SK-MEL-5 (cell line): ENCODE measurements around the gene GRAMD4. TPM values are rescaled to one million over a fixed set of nuclear protein-coding genes. Genes with fewer than 3 reads are reported as not detected.
"Not testable (repeated sequence)": the region's sequence is repeated elsewhere in the genome, so short reads cannot be mapped to it uniquely, and the experiment has no call there.

Experiments
- DNase-seq: peaks from one replicate; pipeline ENCODE4 v3.0.0-alpha.2; 2016; ENCODE audit warnings: low read depth, low spot score
- in situ Hi-C: cut with HindIII; loops from 2 replicates; pipeline ENCODE4 v1.10.0; 2016; ENCODE audit warnings: low sequenced_read_pairs, high pct_unique_total_duplicates, low pct_unique_long_range_greater_than_20kb
- total RNA-seq: library from RNA; depleted of rRNA; stranded (reverse); fragments of >200 nt; shearing (Covaris generic); gene quantifications from 2 replicates; pipeline ENCODE4 v1.2.3, GENCODE V29; 2014

GRAMD4 gene
- total RNA-seq, 1 experiment from 2014 or later: 148 TPM

DNA sequence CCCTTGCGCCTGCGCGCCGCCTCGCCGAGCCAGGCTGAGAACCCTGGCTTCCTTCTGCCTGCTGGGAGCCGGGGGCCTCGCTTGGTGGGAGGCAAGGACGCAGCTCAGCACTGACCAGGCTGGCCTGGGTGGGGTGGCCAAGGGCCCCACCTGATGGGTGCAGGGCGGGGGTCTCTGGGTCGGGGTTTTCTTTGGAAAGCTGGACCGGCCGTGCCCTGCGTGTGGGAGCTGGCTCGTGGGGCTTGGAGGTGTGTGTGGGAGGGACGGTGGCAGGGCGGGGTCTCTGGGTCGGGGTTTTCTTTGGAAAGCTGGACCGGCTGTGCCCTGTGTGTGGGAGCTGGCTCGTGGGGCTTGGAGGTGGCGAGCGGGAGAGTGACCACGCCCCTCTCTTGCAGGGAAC lies 6.2 kb downstream of the GRAMD4 start:
- in situ Hi-C loops: no loop called here
- DNase-seq: no peak

- in situ Hi-C loops: no loop called here
- DNase-seq: no peak
Measured at GRCh38 chr22:46626911-46627805, 7.0 kb downstream of the GRAMD4 start.

DNA sequence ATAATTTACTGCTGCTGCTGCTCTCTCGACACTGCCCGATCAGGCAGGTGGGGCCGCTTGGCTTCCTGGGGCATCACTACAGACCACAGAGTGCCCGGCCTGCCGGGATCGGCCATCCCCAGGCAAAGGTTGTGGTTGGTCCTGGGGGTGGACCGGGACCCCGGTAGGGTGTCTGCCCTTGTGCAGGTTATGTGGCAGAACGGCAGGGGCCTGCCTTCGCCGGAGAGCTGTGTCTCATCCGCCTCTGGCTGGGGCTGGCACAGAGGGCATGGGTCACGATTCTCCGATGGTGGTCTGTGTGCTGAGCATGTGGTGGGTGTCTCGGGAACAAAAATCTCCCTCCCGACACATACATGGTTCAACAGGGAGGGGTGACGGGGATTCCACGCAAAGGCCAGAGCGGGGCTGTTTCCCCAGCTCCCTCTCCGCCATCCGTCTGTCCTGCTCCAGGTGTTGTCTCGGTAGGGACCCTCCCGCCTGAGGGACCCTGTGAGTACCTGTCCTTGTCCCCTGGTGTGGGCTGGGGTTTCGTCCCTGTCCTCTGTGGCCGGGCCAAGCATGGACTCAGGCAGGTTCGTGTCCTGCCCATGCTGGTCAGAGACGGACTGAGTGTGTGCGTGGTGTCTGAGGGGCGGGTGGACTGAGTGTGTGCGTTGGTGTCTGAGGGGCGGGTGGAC lies 7.8 kb downstream of the GRAMD4 start:
- in situ Hi-C loops: no loop called here
- DNase-seq: no peak

- in situ Hi-C loops: no loop called here
- DNase-seq: no peak
Measured at GRCh38 chr22:46628756-46629155, 8.6 kb downstream of the GRAMD4 start.

DNA sequence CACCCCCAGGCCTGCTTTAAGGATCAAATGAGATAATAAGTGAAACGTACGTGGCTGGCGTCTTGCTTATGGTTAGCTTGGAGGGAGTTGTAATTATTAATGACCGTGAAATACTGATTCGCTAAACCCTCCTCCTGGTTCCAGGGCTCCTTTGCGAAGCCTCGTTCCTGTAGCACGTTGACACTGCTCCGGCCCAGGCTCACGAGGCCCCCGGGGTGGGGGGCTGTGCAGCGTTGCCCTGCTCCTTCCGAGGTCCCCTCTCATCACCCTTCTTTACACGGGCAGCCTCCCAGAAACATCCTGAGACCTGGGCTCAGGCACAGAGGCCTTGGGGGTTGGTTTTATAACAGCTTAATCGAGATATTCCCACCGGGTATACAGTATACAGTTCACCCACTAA lies 9.1 kb downstream of the GRAMD4 start:
- no peak for DNase-seq
- in situ Hi-C loops: no loop called here

DNA sequence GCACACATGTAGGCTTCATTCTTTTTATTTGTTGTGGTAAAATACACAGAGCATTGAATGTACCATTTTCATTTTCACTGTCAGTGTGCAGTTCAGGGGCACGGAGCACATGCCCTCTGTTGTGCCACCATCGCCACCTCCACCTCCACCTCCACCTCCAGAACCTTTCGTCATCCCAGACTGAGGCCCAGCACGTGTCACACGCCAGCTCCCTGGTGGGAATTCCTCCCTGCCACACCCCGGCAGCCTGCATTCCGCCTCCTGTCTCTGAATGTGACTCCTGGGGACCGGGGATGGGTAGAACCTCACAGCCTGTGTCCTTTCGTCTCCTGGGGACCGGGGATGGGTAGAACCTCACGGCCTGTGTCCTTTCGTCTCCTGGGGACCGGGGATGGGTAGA lies 10.9 kb downstream of the GRAMD4 start:
- in situ Hi-C loops: no loop called here

DNA sequence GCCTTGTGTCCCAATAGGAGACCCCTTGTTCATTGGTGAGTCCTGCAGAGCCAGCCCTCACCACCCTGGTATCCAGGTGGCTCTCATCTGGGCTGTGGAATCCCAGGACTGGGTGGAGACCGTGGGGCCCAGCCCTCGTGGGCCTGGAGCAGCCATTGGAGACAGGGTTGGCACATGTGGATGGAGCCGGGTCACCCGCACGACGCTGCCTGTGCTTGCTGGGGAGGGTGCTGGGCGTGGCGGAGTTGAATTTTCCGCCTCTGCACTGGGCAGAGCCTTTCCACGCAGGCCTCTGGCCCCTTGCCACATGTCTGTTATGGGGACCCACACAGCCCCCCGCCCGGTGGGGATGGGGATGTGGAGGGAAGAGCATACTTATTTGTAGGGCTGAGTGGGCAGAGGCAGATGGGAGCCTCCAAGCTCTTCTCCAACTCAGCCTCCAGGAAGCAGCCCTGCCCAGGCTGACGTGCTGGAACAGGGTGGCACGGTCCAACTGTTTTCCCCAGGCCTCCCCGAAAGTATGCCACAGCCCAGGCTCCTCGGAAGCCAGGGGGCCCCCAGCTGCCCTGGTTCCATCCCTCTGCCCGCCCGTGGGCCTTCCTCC lies 12.6 kb downstream of the GRAMD4 start:
- in situ Hi-C loops: no loop called here

More for the DNA sequence above, 10.9 kb downstream of the GRAMD4 start:
- no peak for DNase-seq

GRCh38 chr22:46633334-46633890 lies 13.2 kb downstream of the GRAMD4 start:
- in situ Hi-C loops: no loop called here
- no peak for DNase-seq

More for the DNA sequence above, 12.6 kb downstream of the GRAMD4 start:
- DNase-seq: no peak

DNA sequence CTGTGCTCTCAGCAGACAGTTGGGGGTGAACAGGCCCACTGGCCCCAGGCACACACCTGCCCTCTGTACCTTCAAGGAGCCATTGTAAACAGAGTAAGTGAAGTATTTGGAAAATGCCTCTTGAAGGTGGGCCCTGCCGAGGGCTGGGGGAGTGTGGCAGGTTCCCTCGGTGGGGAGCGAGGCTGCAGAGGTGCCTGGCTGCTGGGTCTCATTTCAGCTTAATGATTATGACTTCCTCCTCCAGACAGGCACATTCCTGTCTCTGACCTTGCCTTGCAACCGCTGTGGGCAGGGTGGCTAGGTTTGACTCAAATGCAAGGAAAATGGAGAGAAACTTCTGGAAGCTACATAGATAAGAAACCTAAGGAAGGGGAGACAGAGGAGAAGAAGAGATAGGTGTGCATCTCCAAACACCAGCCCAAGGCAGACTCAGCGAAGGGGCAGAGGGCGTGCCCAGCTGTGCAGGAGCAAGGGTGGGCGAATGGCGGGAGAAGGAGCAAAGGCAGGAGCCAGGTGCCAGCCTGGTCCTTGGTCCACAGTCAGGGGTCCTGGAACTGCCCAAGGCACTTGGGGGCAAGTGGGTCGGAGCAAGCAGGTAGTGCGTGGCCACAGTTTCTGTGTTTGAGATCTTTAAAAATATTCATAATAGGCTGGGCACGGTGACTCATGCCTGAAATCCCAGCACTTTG lies 14.0 kb downstream of the GRAMD4 start:
- in situ Hi-C loops: no loop called here
- no peak for DNase-seq

GRCh38 chr22:46634973-46635685 lies 14.9 kb downstream of the GRAMD4 start:
- in situ Hi-C loops, DNase-seq: not testable (repeated sequence)

DNA sequence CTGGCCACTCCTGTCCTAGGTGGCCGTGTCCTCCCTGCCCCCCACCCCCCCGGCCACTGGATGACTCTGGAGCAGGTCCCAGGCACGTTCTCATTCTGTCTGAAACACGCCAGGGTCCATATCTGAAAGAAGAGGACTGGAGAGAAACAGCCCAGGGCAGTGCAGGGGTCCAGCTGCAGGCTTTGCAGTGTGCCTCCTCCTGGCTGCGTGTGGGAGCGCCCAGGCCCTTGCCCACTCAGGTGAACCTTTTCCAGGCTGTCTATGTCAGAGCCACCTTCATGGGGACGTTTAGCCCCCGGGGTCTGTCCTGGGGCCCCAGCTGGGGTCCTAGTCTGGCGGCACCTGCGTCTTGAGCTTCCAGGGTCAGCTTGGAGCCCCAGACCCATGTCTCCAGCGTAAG lies 15.6 kb downstream of the GRAMD4 start:
- in situ Hi-C loops: no loop called here

GRCh38 chr22:46636221-46637002 lies 16.2 kb downstream of the GRAMD4 start:
- no peak for DNase-seq
- in situ Hi-C loops: no loop called here

More for the DNA sequence above, 15.6 kb downstream of the GRAMD4 start:
- no peak for DNase-seq

DNA sequence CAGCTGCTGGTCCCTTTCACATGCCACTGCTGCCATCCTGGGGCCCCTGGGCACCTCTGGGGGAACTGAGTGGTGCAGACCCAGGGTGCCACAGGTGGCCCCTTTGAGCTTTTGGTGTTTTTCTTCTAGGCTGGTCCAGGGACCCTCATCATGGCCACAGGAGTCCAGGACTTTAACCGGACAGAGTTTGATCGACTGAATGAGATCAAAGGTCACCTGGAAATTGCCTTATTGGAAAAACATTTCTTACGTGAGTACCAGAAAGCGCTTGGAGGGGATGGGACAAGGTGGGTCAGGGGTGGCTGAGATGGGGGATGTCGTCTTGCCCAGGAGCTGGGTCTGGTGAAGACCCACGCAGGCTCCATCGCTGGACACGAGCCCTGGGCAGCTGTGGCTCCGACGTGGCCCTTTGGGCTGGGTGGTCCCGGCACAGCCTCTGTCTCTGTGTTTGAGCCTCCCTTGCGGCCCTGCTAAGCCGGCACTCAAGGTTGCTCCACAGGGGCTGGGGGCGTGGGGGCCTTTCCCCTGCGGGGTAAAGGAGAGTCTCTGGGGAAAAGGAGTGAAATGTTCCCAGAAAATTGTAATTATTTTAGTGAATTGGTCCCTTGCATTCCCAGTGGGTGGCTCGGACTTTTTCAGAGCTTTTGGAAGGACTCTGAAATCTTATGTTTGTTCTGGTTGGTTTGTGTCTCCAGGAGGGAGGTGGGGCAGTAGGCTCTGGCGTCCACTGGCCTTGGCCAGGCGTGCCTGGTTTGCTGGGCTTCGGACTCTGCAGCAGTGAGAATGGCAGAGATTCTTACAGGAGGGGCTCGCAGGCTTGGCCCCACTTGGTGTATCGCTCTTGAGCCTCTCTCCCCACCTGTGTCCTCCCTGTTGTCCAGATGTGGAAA lies 17.8 kb downstream of the GRAMD4 start:
- in situ Hi-C loops: no loop called here
- no peak for DNase-seq

GRCh38 chr22:46638601-46639431 lies 18.6 kb downstream of the GRAMD4 start:
- DNase-seq: no peak
- in situ Hi-C loops: no loop called here

DNA sequence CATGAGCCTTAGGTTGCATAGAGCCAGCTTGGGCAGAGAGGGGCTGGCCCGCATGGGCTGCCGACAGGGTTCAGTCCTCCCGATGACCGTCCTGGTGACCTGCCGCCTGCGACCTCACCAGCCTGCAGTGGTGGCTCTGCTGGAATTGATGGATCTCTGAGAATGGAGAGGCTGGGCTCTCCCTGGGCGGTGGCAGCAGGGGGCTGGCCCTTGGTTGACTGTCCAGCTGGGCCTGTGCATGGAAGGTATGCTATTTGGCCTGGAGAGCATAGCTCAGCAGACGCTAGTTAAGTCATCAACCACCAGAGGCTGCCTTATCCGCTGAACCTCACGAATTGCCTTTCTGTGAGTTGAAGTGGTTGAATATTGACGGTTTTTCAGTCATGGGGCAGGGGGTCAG lies 19.7 kb downstream of the GRAMD4 start:
- no peak for DNase-seq
- in situ Hi-C loops: no loop called here
